GM10847 (cell line): ENCODE measurements around the gene NHLRC3.

Source experiments
- POLR2A ChIP-seq: IDR thresholded peaks from 2 replicates; pipeline ENCODE4 v1.6.1; 2011; ENCODE audit not compliant: insufficient read length; ENCODE audit errors: extremely low read depth

NHLRC3 gene

GRCh38 chr13:39037880-39038568, at the start of gene NHLRC3, which contains the start of gene PROSER1:
NHLRC3 (plus strand) TSS chr13:39038456; CDS start chr13:39038640, 184 bp downstream.
PROSER1 (minus strand) TSS chr13:39038089; CDS start chr13:39037242, 847 bp downstream.
- TF ChIP-seq POLR2A, result peak; percentile 64

GRCh38 chr13:38990693-38991092, 47.6 kb upstream of the NHLRC3 start, which contains the start of gene STOML3:
STOML3 (minus strand) TSS chr13:38990831; CDS start chr13:38990721, 110 bp downstream.
- TF ChIP-seq POLR2A, result no peak

- no peak for TF ChIP-seq POLR2A
Measured at GRCh38 chr13:38993381-38993780, 44.9 kb upstream of the NHLRC3 start.

GRCh38 chr13:38998739-38999138, 39.5 kb upstream of the NHLRC3 start:
- TF ChIP-seq POLR2A, result no peak

- TF ChIP-seq POLR2A, result no peak
Measured at GRCh38 chr13:39012608-39013007, 25.6 kb upstream of the NHLRC3 start.

- no peak for TF ChIP-seq POLR2A
Measured at GRCh38 chr13:39013462-39013861, 24.8 kb upstream of the NHLRC3 start.

GRCh38 chr13:39016087-39016486, 22.2 kb upstream of the NHLRC3 start:
- TF ChIP-seq POLR2A, result no peak

- no peak for TF ChIP-seq POLR2A
Measured at GRCh38 chr13:39016787-39017186, 21.5 kb upstream of the NHLRC3 start.

GRCh38 chr13:39020853-39021462, 17.3 kb upstream of the NHLRC3 start:
- no peak for TF ChIP-seq POLR2A

- TF ChIP-seq POLR2A, result no peak
Measured at GRCh38 chr13:39023316-39023715, 14.9 kb upstream of the NHLRC3 start.

GRCh38 chr13:39023761-39024160, 14.5 kb upstream of the NHLRC3 start:
- TF ChIP-seq POLR2A, result no peak

GRCh38 chr13:39025433-39025839, 12.8 kb upstream of the NHLRC3 start:
- TF ChIP-seq POLR2A, result no peak

- TF ChIP-seq POLR2A, result no peak
Measured at GRCh38 chr13:39032150-39032549, 6.1 kb upstream of the NHLRC3 start.

- no peak for TF ChIP-seq POLR2A
Measured at GRCh38 chr13:39034085-39034484, 4.2 kb upstream of the NHLRC3 start.

GRCh38 chr13:39035204-39035603, 3.1 kb upstream of the NHLRC3 start:
- no peak for TF ChIP-seq POLR2A

GRCh38 chr13:39035799-39036198, 2.5 kb upstream of the NHLRC3 start:
- no peak for TF ChIP-seq POLR2A

GRCh38 chr13:39036212-39036611, 2.0 kb upstream of the NHLRC3 start:
- no peak for TF ChIP-seq POLR2A

- TF ChIP-seq POLR2A, result no peak
Measured at GRCh38 chr13:39037410-39037879, 811 bp upstream of the NHLRC3 start.
